ENCODE results near the gene TMEM127.

The TMEM127 gene

DNA sequence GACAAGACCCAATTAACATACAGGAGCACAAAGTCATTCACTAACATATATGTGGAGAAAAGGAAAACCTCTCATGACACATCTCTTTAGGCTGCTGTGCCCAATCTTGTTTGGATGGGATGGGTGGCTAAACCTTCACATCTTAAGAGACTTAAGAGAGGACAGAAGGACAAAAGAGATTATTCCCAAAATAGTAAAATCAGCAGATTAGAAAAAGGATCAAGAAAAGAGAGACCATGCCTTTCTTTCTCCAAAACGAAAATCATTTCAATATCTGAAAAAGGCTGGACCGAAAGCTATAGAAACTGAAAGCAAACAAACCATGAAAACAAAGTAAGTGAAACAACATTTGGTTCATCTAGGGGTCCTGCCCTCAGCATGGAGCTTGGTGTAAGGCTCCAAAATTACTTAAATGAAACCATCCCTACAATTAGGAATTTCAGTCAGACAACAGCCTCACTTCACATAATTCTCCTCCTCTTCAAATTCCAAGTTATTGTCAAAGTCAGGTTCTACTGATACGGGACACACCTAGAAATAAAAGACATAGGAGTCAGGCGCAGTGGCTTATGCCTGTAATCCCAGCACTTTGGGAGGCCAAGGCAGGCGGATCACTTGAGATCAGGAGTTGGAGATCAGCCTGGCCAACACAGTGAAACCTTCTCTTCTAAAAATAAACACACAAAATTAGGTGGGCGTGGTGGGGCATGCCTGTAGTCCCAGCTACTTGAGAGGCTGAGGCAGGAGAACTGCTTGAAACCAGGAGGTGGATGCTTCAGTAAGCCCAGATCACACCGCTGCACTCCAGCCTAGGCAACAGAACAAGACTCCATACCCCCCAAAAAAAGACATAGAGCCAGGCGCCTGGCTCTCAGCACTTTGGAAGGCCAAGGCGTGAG, 62.4 kb downstream of the TMEM127 start:
- H3K4me1 Mint-ChIP-seq (ENCODE audit: low read depth in 2 of 2), result peaks cover 42 to 79% of the 10 kb centered on the region in 2 donors
- H3K9me3 Mint-ChIP-seq, result no peaks in the 10 kb centered on the region
- peaks cover 30% of the 10 kb centered on the region for H3K36me3 Mint-ChIP-seq (ENCODE audit: insufficient read depth)
- ATAC-seq (replicated peaks), result no peak
- peak overlapping the region; percentile 84 to 88 for H3K4me3 Mint-ChIP-seq
- H3K27me3 Mint-ChIP-seq, result no peaks in the 10 kb centered on the region
- DNase-seq, result no peak
- peak overlapping the region; percentile 96 to 97 for H3K27ac Mint-ChIP-seq

DNA sequence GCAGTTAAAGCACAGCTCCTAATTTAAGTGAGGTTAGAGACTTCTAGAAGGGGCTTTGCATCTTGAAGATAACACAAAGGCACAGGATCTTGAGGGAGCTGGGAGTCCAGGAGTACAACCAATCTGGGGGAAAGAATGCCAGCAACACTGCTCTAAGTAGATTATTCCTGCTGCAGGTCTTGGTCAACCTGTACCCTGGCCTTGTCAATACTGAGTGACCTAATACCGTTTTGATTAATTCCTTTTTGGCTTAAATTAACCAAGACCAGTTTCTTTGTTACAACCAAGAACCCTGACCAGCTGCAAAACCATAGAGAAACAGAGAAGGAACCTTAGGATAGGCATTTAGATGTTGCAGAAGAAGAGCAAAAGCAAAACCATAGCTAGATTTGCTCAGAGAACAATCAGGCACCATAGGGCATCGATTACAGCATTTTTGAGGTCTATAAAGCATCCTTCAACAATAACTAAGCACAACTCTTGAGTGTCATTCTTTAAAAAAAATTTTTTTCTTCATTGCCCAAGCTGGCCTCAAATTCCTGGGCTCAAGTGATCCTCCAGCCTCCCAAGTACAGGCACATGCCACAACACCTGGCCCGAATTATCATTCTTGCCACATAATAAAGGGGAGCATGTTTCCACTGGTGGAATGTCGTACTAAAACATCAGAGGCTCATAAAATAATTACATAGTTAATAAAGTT, 63.5 kb downstream of the TMEM127 start:
- Mint-ChIP-seq H3K4me1 (ENCODE audit: low read depth in 2 of 2) (peaks cover 38 to 77% of the 10 kb centered on the region in 2 donors), H3K27ac (peak overlapping the region; percentile 96 to 97)
- no peak for ATAC-seq (replicated peaks)

DNA sequence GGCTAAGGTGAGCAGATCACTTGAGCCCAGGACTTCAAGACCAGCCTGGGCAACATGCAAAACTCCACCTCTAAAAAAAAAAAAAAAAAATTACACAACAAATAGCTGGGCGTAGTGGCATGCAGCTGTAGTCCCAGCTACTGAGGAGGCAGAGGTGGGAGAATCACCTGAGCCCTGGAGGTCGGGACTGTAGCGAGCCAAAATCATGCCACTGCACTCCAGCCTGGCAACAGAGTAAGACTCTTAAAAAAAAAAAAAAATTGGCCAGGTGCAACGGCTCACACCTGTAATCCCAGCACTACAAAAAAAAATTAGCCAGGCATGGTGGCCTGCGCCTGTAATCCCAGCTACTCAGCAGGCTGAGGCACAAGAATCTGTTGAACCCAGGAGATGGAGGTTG, 64.5 kb downstream of the TMEM127 start:
- peak overlapping the region in 1 of 2 donors; percentile 88 for H3K4me3 Mint-ChIP-seq
- DNase-seq (no peak), ATAC-seq (replicated peaks) (no peak)
- H3K36me3 Mint-ChIP-seq (ENCODE audit: insufficient read depth), result peaks cover 19% of the 10 kb centered on the region
- H3K27ac Mint-ChIP-seq, result peak overlapping the region; percentile 66 to 97
- H3K4me1 Mint-ChIP-seq (ENCODE audit: low read depth in 2 of 2), result peaks cover 33 to 73% of the 10 kb centered on the region in 2 donors
- H3K27me3 Mint-ChIP-seq, result no peaks in the 10 kb centered on the region
- no peaks in the 10 kb centered on the region for H3K9me3 Mint-ChIP-seq

More for the DNA sequence above, 63.5 kb downstream of the TMEM127 start:
- Mint-ChIP-seq H3K9me3 (no peaks in the 10 kb centered on the region), H3K36me3 (ENCODE audit: insufficient read depth) (peaks cover 22% of the 10 kb centered on the region), H3K27me3 (no peaks in the 10 kb centered on the region), H3K4me3 (peak overlapping the region; percentile 84 to 88)
- DNase-seq, result no peak

DNA sequence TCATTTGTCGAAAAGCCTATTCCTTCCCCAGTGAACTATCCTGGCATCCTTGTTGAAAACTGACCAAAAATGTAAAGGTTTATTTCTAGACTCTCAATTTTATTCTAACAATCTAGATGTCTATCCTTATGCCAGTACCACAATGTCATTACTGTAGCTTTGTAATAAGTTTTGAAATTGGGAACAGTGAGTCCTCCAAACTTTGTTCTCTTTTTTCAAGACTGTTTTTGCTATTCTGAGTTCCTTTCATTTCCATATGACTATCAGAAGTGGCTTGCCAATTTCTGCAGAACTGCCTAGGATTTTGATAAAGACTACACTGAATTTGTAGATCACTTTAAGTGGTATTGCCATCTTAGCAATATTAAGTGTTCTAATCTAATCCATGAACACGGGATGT, 66.9 kb downstream of the TMEM127 start:
- peaks cover 28% of the 10 kb centered on the region for H3K36me3 Mint-ChIP-seq (ENCODE audit: insufficient read depth)
- H3K27ac Mint-ChIP-seq, result peak overlapping the region in 1 of 2 donors; percentile 20
- DNase-seq (no peak), ATAC-seq (replicated peaks) (no peak)
- no peak overlapping the region for H3K4me3 Mint-ChIP-seq
- H3K9me3 Mint-ChIP-seq, result no peaks in the 10 kb centered on the region
- H3K27me3 Mint-ChIP-seq, result no peaks in the 10 kb centered on the region
- H3K4me1 Mint-ChIP-seq (ENCODE audit: low read depth in 2 of 2), result peaks cover 16 to 61% of the 10 kb centered on the region in 2 donors
